Measurements from ENCODE around the gene WWOX.

Gene WWOX

GRCh38 chr16:79110242-79110641, 1010.8 kb downstream of the WWOX start:
- H3K4me3 ChIP-seq (ENCODE audit: insufficient read length, low read depth) = no peak overlapping the region
- no peaks in the 10 kb centered on the region for H3K4me1 ChIP-seq (ENCODE audit: insufficient read depth, insufficient read length)
- no peak for TF ChIP-seq SUZ12 (IDR thresholded peaks at IDR 0.05; ENCODE audit: extremely low read depth, insufficient read depth, insufficient read length)
- no peak for TF ChIP-seq ZNF274 (IDR thresholded peaks at IDR 0.05; ENCODE audit: low read depth, low read length)
- TF ChIP-seq YY1 (IDR thresholded peaks at IDR 0.05; ENCODE audit: insufficient read depth, insufficient read length) = no peak
- H3K9me3 ChIP-seq (ENCODE audit: insufficient read depth, low read length) = no peaks in the 10 kb centered on the region
- no peaks in the 10 kb centered on the region for H3K27me3 ChIP-seq (ENCODE audit: insufficient read depth, insufficient read length)
- no peak for DNase-seq (ENCODE audit: low read depth, low spot score)
- no peak overlapping the region for H3K9ac ChIP-seq (ENCODE audit: insufficient read length, low read depth)
- no peaks in the 10 kb centered on the region for H3K36me3 ChIP-seq (ENCODE audit: insufficient read depth, insufficient read length, low read length)

- Histone ChIP-seq H3K9ac (ENCODE audit: insufficient read length, low read depth) (no peak overlapping the region), H3K9me3 (ENCODE audit: insufficient read depth, low read length) (no peaks in the 10 kb centered on the region), H3K36me3 (ENCODE audit: insufficient read depth, insufficient read length, low read length) (no peaks in the 10 kb centered on the region), H3K27me3 (ENCODE audit: insufficient read depth, insufficient read length) (no peaks in the 10 kb centered on the region), H3K4me1 (ENCODE audit: insufficient read depth, insufficient read length) (no peaks in the 10 kb centered on the region), H3K4me3 (ENCODE audit: insufficient read length, low read depth) (no peak overlapping the region)
- no peak for DNase-seq (ENCODE audit: low read depth, low spot score)
- no peak for TF ChIP-seq YY1 (IDR thresholded peaks at IDR 0.05; ENCODE audit: insufficient read depth, insufficient read length)
- TF ChIP-seq SUZ12 (IDR thresholded peaks at IDR 0.05; ENCODE audit: extremely low read depth, insufficient read depth, insufficient read length) = no peak
- no peak for TF ChIP-seq ZNF274 (IDR thresholded peaks at IDR 0.05; ENCODE audit: low read depth, low read length)
These were observed 1011.5 kb downstream of the WWOX start for GRCh38 chr16:79110953-79111352.

- no peak overlapping the region for H3K4me3 ChIP-seq (ENCODE audit: insufficient read length, low read depth)
- TF ChIP-seq ZNF274 (IDR thresholded peaks at IDR 0.05; ENCODE audit: low read depth, low read length) (no peak), YY1 (IDR thresholded peaks at IDR 0.05; ENCODE audit: insufficient read depth, insufficient read length) (no peak), SUZ12 (IDR thresholded peaks at IDR 0.05; ENCODE audit: extremely low read depth, insufficient read depth, insufficient read length) (no peak)
- H3K27me3 ChIP-seq (ENCODE audit: insufficient read depth, insufficient read length) = no peaks in the 10 kb centered on the region
- H3K9ac ChIP-seq (ENCODE audit: insufficient read length, low read depth) = no peak overlapping the region
- no peaks in the 10 kb centered on the region for H3K36me3 ChIP-seq (ENCODE audit: insufficient read depth, insufficient read length, low read length)
- H3K4me1 ChIP-seq (ENCODE audit: insufficient read depth, insufficient read length) = no peaks in the 10 kb centered on the region
- H3K9me3 ChIP-seq (ENCODE audit: insufficient read depth, low read length) = peaks cover 8% of the 10 kb centered on the region
- DNase-seq (ENCODE audit: low read depth, low spot score) = no peak
These were observed 1013.0 kb downstream of the WWOX start for GRCh38 chr16:79112462-79112861.

GRCh38 chr16:79113826-79114225, 1014.4 kb downstream of the WWOX start:
- Histone ChIP-seq H3K36me3 (ENCODE audit: insufficient read depth, insufficient read length, low read length) (no peaks in the 10 kb centered on the region), H3K27me3 (ENCODE audit: insufficient read depth, insufficient read length) (no peaks in the 10 kb centered on the region), H3K9ac (ENCODE audit: insufficient read length, low read depth) (no peak overlapping the region), H3K4me1 (ENCODE audit: insufficient read depth, insufficient read length) (no peaks in the 10 kb centered on the region), H3K9me3 (ENCODE audit: insufficient read depth, low read length) (peaks cover 10% of the 10 kb centered on the region), H3K4me3 (ENCODE audit: insufficient read length, low read depth) (no peak overlapping the region)
- DNase-seq (ENCODE audit: low read depth, low spot score) = no peak
- TF ChIP-seq ZNF274 (IDR thresholded peaks at IDR 0.05; ENCODE audit: low read depth, low read length) (no peak), YY1 (IDR thresholded peaks at IDR 0.05; ENCODE audit: insufficient read depth, insufficient read length) (no peak), SUZ12 (IDR thresholded peaks at IDR 0.05; ENCODE audit: extremely low read depth, insufficient read depth, insufficient read length) (no peak)

- DNase-seq (ENCODE audit: low read depth, low spot score) = no peak
- H3K9me3 ChIP-seq (ENCODE audit: insufficient read depth, low read length) = peaks cover 10% of the 10 kb centered on the region
- no peaks in the 10 kb centered on the region for H3K27me3 ChIP-seq (ENCODE audit: insufficient read depth, insufficient read length)
These were observed 1015.3 kb downstream of the WWOX start for GRCh38 chr16:79114759-79115158.

GRCh38 chr16:79121906-79122305, 1022.5 kb downstream of the WWOX start:
- no peak for DNase-seq (ENCODE audit: low read depth, low spot score)
- H3K4me1 ChIP-seq (ENCODE audit: insufficient read depth, insufficient read length) = no peaks in the 10 kb centered on the region
- H3K9me3 ChIP-seq (ENCODE audit: insufficient read depth, low read length) = peaks cover 7% of the 10 kb centered on the region
- no peak for TF ChIP-seq YY1 (IDR thresholded peaks at IDR 0.05; ENCODE audit: insufficient read depth, insufficient read length)
- TF ChIP-seq ZNF274 (IDR thresholded peaks at IDR 0.05; ENCODE audit: low read depth, low read length) = no peak
- TF ChIP-seq SUZ12 (IDR thresholded peaks at IDR 0.05; ENCODE audit: extremely low read depth, insufficient read depth, insufficient read length) = no peak
- H3K36me3 ChIP-seq (ENCODE audit: insufficient read depth, insufficient read length, low read length) = no peaks in the 10 kb centered on the region
- no peaks in the 10 kb centered on the region for H3K27me3 ChIP-seq (ENCODE audit: insufficient read depth, insufficient read length)
- H3K4me3 ChIP-seq (ENCODE audit: insufficient read length, low read depth) = no peak overlapping the region
- H3K9ac ChIP-seq (ENCODE audit: insufficient read length, low read depth) = no peak overlapping the region

More at GRCh38 chr16:79114759-79115158, 1015.3 kb downstream of the WWOX start:
- Histone ChIP-seq H3K9ac (ENCODE audit: insufficient read length, low read depth) (no peak overlapping the region), H3K4me1 (ENCODE audit: insufficient read depth, insufficient read length) (no peaks in the 10 kb centered on the region), H3K4me3 (ENCODE audit: insufficient read length, low read depth) (no peak overlapping the region), H3K36me3 (ENCODE audit: insufficient read depth, insufficient read length, low read length) (no peaks in the 10 kb centered on the region)
- TF ChIP-seq ZNF274 (IDR thresholded peaks at IDR 0.05; ENCODE audit: low read depth, low read length) (no peak), SUZ12 (IDR thresholded peaks at IDR 0.05; ENCODE audit: extremely low read depth, insufficient read depth, insufficient read length) (no peak), YY1 (IDR thresholded peaks at IDR 0.05; ENCODE audit: insufficient read depth, insufficient read length) (no peak)

- no peak overlapping the region for H3K4me3 ChIP-seq (ENCODE audit: insufficient read length, low read depth)
- no peaks in the 10 kb centered on the region for H3K27me3 ChIP-seq (ENCODE audit: insufficient read depth, insufficient read length)
- no peak overlapping the region for H3K9ac ChIP-seq (ENCODE audit: insufficient read length, low read depth)
- H3K9me3 ChIP-seq (ENCODE audit: insufficient read depth, low read length) = peaks cover 3% of the 10 kb centered on the region
- H3K36me3 ChIP-seq (ENCODE audit: insufficient read depth, insufficient read length, low read length) = no peaks in the 10 kb centered on the region
- no peaks in the 10 kb centered on the region for H3K4me1 ChIP-seq (ENCODE audit: insufficient read depth, insufficient read length)
- DNase-seq (ENCODE audit: low read depth, low spot score) = no peak
- TF ChIP-seq YY1 (IDR thresholded peaks at IDR 0.05; ENCODE audit: insufficient read depth, insufficient read length) (no peak), ZNF274 (IDR thresholded peaks at IDR 0.05; ENCODE audit: low read depth, low read length) (no peak), SUZ12 (IDR thresholded peaks at IDR 0.05; ENCODE audit: extremely low read depth, insufficient read depth, insufficient read length) (no peak)
These were observed 1022.9 kb downstream of the WWOX start for GRCh38 chr16:79122343-79122742.

All from NT2/D1 (cell line).